GM10266 (cell line): Measurements from ENCODE around the gene PIK3R2.

Source experiments
- DNase-seq: peaks from one replicate; pipeline ENCODE4 v3.0.0; 2012; ENCODE audit errors: extremely low spot score
- CTCF ChIP-seq: IDR thresholded peaks from 2 replicates; pipeline ENCODE4 v1.5.1; 2012; ENCODE audit warnings: mild to moderate bottlenecking, low read depth; ENCODE audit not compliant: control insufficient read depth, insufficient read depth; ENCODE audit errors: missing control alignments

The PIK3R2 gene

GRCh38 chr19:18110609-18111232, 42.2 kb upstream of the PIK3R2 start:
- no peak for DNase-seq
- no peak for TF ChIP-seq CTCF

- peak; percentile 87 for DNase-seq
- peak; percentile 87 for TF ChIP-seq CTCF
These were observed 39.9 kb upstream of the PIK3R2 start for GRCh38 chr19:18112989-18113478.

GRCh38 chr19:18113827-18114226, 39.1 kb upstream of the PIK3R2 start:
- DNase-seq, result no peak
- no peak for TF ChIP-seq CTCF

- no peak for DNase-seq
- TF ChIP-seq CTCF, result no peak
These were observed 38.5 kb upstream of the PIK3R2 start for GRCh38 chr19:18114483-18114882.

- TF ChIP-seq CTCF, result no peak
- no peak for DNase-seq
These were observed 35.6 kb upstream of the PIK3R2 start for GRCh38 chr19:18117364-18117691.

GRCh38 chr19:18117692-18118378, 35.1 kb upstream of the PIK3R2 start:
- TF ChIP-seq CTCF, result no peak
- DNase-seq, result peak; percentile 100

GRCh38 chr19:18118420-18119012, 34.4 kb upstream of the PIK3R2 start:
- no peak for DNase-seq
- TF ChIP-seq CTCF, result no peak
